Muscle of leg (tissue), 11 donors: ENCODE results near the gene GALNT12. TPM values are rescaled to one million over a fixed set of nuclear protein-coding genes. Genes with fewer than 3 reads are reported as not detected.

ENCODE experiments used
- DNase-seq: peaks from one replicate; pipeline ENCODE4 v3.0.0; 2013
- H3K27ac ChIP-seq: one replicate; pipeline ENCODE4 v1.5.1; 2013; ENCODE audit warnings: mild to moderate bottlenecking, low read length, control low read depth
- H3K27me3 ChIP-seq: one replicate; pipeline ENCODE4 v1.6.1; 2013; ENCODE audit warnings: low read length; ENCODE audit not compliant: control insufficient read depth, insufficient read depth
- H3K36me3 ChIP-seq: one replicate; pipeline ENCODE4 v1.6.1; 2013; ENCODE audit warnings: low read length; ENCODE audit not compliant: control insufficient read depth, insufficient read depth
- H3K4me1 ChIP-seq: one replicate; pipeline ENCODE4 v1.6.1; 2013; ENCODE audit warnings: low read length; ENCODE audit not compliant: control insufficient read depth, insufficient read depth
- H3K4me3 ChIP-seq: one replicate; pipeline ENCODE4 v1.5.1; 2013; ENCODE audit warnings: low read length, control low read depth
- H3K9me3 ChIP-seq: replicated peaks from 2 replicates; pipeline ENCODE4 v1.6.1; 2013; ENCODE audit warnings: low read depth, low read length; ENCODE audit not compliant: control insufficient read depth
- WGBS: methylation state at CpG from one replicate; pipeline ENCODE4 v1.1.5; 2013; ENCODE audit warnings: missing lambda C conversion rate; ENCODE audit not compliant: insufficient coverage; 5-methylcytosine and 5-hydroxymethylcytosine counted together
- polyA plus RNA-seq, 8 donors: library from polyadenylated mRNA; unstranded; fragments of 120-200 nt; gene quantifications; one replicate each; pipeline versions ENCODE4 v1.2.1 to v1.2.3, GENCODE V29; 2013; ENCODE audit warnings: inconsistent platforms in 1 of 8, low replicate concordance in 1 of 8; ENCODE audit not compliant: insufficient read length in 8 of 8, insufficient read depth in 1 of 8
- total RNA-seq: library from RNA; stranded (reverse); fragments of 120-200 nt; gene quantifications from one replicate; pipeline ENCODE4 v1.2.4, GENCODE V29; 2013

Gene GALNT12
- total and polyA plus RNA-seq, 9 donors = 2.7 to 4.6 (median 3.6) TPM

DNA sequence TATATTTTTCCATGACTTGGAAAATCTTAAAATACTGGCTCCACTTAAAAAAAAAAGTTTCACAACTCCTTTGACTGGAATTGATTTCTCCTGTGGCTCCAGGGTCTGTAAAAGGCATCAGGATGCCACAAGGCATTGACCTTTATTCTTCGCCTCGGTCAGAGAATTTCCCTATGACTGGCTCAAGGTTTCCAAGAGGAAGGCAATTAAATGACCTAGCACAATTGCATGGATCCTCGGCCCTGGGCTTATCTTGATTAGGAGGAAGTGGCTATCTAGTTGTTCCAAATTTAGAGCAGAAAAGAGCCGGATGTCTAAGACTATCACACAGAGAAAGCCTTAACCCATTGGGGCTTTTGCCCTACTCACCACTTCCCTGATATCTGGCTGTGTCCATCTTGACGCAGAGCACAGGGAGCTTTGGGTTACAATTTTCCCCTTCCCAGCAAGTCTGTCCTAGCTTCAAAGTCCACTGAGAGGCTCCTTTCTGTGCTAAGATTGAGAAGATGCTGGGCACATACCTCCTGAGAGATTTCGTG, 79.3 kb downstream of the GALNT12 start:
- peak; percentile 73 for DNase-seq
- no peaks in the 10 kb centered on the region for H3K27me3 ChIP-seq
- no peaks in the 10 kb centered on the region for H3K36me3 ChIP-seq
- H3K27ac ChIP-seq = peak overlapping the region; percentile 71
- peaks cover 47% of the 10 kb centered on the region for H3K4me1 ChIP-seq
- H3K9me3 ChIP-seq = no peaks in the 10 kb centered on the region
- no peak overlapping the region for H3K4me3 ChIP-seq
- WGBS = 37% methylated on average over 2 of the region's 6 CpGs

DNA sequence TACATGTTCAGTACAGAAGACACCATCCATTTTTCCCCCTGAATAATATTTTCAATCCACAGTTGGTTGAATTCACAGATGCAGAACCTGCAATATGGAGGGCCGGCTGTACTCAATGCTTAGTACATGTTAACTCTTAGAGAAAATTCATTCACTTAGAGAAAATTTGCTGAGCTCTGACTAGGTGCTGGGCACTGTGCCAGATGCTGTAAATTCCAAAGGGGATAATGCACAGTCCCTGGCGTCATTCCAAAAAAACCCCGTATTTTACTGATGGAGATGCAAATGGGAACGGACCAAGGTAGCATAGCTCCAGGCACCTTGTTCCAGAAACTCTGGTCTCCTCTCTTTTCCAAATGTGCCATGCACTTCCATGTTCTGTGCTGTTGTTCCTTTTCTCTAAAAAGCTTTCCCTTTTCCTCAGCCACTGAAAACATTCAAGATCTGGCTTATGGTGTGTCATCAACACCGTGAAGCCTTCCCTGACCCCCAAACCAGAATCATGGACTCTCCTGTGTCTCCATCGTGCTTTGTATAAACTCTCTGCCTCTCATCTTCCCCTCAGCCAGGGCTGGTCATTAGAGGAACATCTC, 80.5 kb downstream of the GALNT12 start:
- Histone ChIP-seq H3K4me3 (no peak overlapping the region), H3K27ac (no peak overlapping the region), H3K27me3 (no peaks in the 10 kb centered on the region), H3K4me1 (peaks cover 47% of the 10 kb centered on the region), H3K9me3 (no peaks in the 10 kb centered on the region), H3K36me3 (no peaks in the 10 kb centered on the region)
- DNase-seq = no peak
- WGBS = 44% methylated on average over 5 of the region's 6 CpGs

DNA sequence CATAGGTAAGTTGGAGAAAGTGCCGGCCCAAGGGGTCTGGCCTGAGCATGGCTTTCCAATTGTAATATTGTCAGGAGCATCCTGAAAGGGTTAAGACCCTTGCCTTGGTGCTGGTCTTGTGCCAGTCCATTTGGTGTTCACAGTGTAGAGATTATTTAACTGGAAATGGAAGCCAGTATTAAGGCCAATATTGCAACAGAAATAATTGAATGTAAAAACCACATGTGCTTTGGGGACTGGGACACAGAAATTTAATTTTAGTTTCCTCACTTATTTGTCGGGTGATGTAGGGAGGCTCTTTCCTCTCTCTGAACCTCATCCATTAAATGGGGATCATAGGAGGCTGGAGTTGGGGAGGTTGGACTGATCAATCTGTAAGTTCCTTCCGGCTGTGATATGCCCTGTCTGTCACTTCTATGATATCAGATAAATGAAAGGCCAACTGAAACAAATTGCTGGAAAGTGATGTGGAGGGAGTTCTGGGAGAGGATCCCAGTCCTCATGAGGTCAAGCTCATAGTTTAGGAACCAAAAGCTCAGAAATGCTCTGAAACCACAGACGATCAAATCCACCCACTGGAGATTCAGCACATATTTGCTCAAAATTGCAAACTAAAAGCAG, 81.4 kb downstream of the GALNT12 start:
- Histone ChIP-seq H3K4me1 (peaks cover 47% of the 10 kb centered on the region), H3K27me3 (no peaks in the 10 kb centered on the region), H3K27ac (peak overlapping the region; percentile 81), H3K9me3 (no peaks in the 10 kb centered on the region), H3K36me3 (no peaks in the 10 kb centered on the region), H3K4me3 (no peak overlapping the region)
- DNase-seq = peak; percentile 74
- no CpG with 5 or more reads among the region's 4 CpGs for WGBS

DNA sequence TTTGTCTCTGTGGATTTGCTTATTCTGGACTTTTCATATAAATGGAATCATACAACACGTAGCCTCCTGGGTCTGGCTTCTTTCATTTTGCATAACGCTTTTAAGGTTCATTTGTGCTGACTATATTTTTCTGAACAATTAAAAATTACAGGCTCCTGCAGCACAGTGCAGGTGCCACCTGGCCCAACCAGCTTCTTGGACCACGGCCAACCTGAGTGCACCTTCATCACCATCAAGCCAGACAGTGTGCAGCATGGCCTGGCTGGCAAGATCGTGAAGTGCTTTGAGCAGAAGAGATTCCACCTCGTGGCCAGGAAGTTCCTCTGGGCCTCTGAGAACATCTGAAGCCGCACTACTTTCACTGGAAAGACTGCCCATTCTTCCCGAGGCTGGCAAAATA, 82.8 kb downstream of the GALNT12 start:
- Histone ChIP-seq H3K27me3 (no peaks in the 10 kb centered on the region), H3K4me1 (peaks cover 39% of the 10 kb centered on the region), H3K36me3 (no peaks in the 10 kb centered on the region), H3K9me3 (no peaks in the 10 kb centered on the region), H3K4me3 (no peak overlapping the region), H3K27ac (no peak overlapping the region)
- 50% methylated on average over 4 of the region's 7 CpGs for WGBS
- no peak for DNase-seq

DNA sequence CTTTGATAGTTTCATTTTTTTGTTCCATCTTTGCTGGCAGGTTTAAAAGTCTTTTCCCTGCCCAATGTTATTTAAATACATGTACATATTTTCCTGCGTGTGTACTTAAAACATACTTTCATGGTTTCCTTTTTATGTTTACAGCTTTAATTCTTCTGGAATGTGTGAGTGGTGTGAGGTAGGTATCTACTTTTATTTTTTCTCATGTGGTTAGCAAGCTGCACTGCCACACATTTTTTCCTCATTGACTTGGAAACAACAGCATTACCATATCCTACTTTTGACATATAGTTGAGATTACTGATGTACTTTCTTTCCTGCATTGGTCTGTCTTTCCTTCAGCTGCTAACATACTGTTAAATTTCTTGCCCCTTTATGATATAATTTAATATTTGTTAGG, 84.8 kb downstream of the GALNT12 start:
- Histone ChIP-seq H3K9me3 (peaks cover 11% of the 10 kb centered on the region), H3K27ac (no peak overlapping the region), H3K27me3 (no peaks in the 10 kb centered on the region), H3K4me1 (peaks cover 27% of the 10 kb centered on the region), H3K4me3 (no peak overlapping the region), H3K36me3 (no peaks in the 10 kb centered on the region)
- no peak for DNase-seq
- WGBS = no CpG with 5 or more reads among the region's 1 CpG

DNA sequence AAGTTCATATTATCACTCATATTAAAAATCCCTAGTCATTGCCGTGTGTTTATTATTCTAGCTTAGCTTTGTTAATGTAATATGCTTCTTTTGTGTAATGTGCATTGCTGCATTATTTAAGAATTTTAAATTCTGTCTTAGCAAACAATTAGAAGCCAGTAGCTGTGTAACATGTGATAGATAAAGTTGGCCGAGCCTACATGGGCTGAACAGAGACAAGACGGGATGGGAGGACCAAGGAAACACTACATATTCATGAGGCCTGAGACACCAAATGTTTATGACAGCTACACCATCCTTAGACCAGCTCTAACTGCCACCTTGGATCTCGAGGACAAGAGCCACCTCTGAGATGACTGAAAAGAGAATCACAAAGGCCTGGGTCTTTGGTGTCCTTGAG, 85.2 kb downstream of the GALNT12 start:
- Histone ChIP-seq H3K4me3 (no peak overlapping the region), H3K27me3 (no peaks in the 10 kb centered on the region), H3K9me3 (peaks cover 12% of the 10 kb centered on the region), H3K4me1 (peaks cover 27% of the 10 kb centered on the region), H3K27ac (no peak overlapping the region), H3K36me3 (no peaks in the 10 kb centered on the region)
- WGBS = 33% methylated on average over 1 of the region's 4 CpGs
- no peak for DNase-seq

DNA sequence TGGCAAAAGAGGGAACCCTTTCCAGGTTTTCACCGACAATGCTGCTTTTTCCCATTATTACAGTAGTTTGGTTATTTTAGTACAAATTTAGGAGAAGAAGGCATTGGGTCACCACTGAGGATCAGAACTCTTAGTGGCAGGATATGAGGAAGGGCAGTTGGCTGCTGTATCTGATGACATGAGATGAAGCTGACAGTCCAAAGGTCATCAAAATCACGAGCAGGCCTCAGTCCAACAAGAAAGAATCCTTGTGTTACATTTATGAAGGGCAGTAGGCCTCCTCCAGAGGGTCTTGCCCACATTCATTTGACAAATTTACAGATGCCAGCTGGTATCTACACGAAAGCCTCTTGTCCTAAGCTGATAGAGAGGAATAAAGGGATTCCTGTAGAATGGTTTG, 86.7 kb downstream of the GALNT12 start:
- no CpG with 5 or more reads among the region's 3 CpGs for WGBS
- Histone ChIP-seq H3K4me1 (peaks cover 14% of the 10 kb centered on the region), H3K27me3 (no peaks in the 10 kb centered on the region), H3K36me3 (no peaks in the 10 kb centered on the region), H3K4me3 (no peak overlapping the region), H3K27ac (no peak overlapping the region), H3K9me3 (peaks cover 12% of the 10 kb centered on the region)
- DNase-seq = no peak

DNA sequence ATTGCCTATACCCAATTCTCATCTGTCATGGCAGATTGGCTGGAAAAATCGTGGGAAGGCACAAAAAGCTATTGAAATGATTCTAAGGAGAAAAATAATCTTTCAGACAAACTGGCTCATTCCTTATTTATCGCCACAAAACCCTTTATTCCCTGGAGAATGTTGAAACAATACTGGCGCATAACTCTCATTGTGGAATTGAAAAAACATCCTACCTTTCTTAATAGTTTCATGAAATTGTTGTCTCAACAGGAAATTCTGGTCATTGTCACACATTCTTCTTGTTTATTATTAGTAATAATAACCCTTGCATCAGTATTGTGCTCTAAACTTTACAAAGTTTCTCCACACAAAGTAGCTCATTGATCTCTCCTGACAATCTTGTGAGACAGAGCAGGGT, 87.3 kb downstream of the GALNT12 start:
- Histone ChIP-seq H3K4me3 (no peak overlapping the region), H3K36me3 (no peaks in the 10 kb centered on the region), H3K27ac (peak overlapping the region; percentile 14), H3K9me3 (peaks cover 12% of the 10 kb centered on the region), H3K4me1 (peaks cover 12% of the 10 kb centered on the region), H3K27me3 (no peaks in the 10 kb centered on the region)
- no CpG with 5 or more reads among the region's 3 CpGs for WGBS
- no peak for DNase-seq

DNA sequence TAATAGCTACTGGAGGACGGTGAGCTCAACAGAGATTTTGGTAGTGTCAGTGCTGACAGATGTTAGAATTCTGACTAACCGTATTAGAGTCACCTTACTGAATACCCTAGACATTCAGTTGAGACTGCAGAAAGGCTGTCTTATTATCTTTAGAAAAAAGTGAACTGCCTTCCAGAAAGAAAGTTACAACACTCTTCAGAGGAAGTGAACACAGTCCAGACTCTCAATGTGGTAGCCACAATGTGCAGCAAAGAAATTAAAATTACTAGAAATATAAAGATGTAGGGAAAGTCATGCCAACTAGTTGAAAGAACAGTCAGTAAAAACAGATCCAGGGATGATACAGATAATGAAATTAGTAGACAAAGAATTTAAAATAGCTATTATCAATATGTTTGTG, 89.2 kb downstream of the GALNT12 start:
- no peak overlapping the region for H3K27ac ChIP-seq
- DNase-seq = no peak
- no peak overlapping the region for H3K4me3 ChIP-seq
- H3K4me1 ChIP-seq = peaks cover 7% of the 10 kb centered on the region
- H3K9me3 ChIP-seq = peaks cover 12% of the 10 kb centered on the region
- no CpG with 5 or more reads among the region's 2 CpGs for WGBS
- H3K36me3 ChIP-seq = no peaks in the 10 kb centered on the region
- H3K27me3 ChIP-seq = no peaks in the 10 kb centered on the region

DNA sequence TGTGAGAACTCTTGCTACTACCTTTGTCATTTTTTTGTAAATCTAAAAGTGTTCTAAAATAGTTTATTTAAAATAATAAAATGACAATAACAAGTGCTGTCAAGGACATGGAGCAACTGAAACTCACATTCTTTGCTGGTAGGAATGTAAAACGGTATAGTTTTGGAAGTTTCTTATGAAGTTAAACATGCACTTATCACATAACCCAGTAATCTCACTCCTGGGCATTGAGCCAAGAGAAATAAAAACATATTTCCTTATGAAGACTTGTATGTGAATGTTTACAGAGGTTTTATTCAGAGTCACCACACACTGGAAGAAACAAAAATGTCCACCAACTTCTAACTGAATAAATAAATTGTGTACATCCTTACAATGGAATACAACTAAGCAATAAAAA, 90.3 kb downstream of the GALNT12 start:
- DNase-seq = no peak
- Histone ChIP-seq H3K4me3 (no peak overlapping the region), H3K27me3 (no peaks in the 10 kb centered on the region), H3K27ac (no peak overlapping the region), H3K36me3 (no peaks in the 10 kb centered on the region), H3K4me1 (peaks cover 7% of the 10 kb centered on the region), H3K9me3 (peaks cover 12% of the 10 kb centered on the region)
- WGBS = no CpG with 5 or more reads among the region's 1 CpG
